HG03135 (cell line): ENCODE measurements around the gene AIP.
"Not testable (repeated sequence)": the region's sequence is repeated elsewhere in the genome, so short reads cannot be mapped to it uniquely, and the experiment has no call there.

Experiments used
- ATAC-seq: cut with Tn5 transposase; IDR thresholded peaks from one replicate; pipeline ENCODE4 v1.9.1; 2021; ENCODE audit warnings: mild to moderate bottlenecking, moderate library complexity; ENCODE audit not compliant: unreplicated experiment

AIP gene

DNA sequence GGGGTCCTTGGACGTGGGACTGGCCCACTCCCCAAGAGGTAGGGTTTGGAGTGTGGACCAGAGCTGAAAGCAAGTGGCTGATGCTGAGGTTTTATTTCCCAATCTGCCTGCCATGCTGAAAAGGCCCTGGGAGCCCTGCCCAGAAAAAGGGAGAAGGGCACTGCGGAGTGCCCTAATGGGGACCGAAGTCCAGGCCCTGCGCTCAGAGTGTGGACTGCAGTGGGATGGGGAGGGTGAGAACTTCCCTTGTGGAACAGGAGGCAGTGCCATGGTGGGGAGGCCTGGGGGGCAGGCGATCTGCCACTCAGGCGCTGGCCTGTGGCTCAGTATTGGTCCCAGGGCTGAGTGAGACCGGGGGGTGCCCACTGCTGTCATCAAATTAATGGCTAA lies 34.6 kb upstream of the AIP start:
- ATAC-seq, result no peak

DNA sequence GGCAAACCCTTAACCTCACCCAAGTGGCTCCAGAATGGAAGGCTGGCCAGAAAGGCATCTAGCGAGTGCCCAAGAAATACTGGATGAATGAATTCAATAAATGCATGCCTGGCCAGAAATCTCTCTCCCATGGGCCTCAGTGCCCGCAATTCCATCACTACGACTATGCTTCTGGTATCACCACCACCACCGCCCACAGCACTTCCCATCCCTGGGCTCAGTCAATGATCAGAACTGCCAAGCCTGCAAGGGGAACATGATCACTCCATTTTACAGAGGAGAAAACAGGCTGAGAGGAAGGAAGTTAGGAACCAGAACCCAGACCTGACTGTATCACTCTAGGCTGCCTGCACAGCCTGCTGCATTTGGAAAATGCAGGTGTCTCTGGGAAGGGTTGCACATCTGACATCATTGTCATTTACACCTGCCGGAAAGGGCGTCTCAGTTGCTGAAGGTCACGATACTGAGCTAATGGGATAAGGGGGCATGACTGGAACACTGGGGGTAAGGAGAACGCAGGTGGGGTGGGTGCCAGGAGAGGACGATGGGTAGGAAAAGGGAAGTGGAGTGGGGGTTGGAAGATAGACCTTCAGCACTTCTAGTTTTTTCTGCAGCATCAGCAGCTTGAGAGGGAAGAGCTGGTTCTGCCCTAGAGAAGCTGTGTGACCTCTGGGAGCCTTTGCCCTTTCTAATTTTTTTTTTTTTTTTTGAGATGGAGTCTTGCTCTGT lies 33.5 kb upstream of the AIP start:
- no peak for ATAC-seq

DNA sequence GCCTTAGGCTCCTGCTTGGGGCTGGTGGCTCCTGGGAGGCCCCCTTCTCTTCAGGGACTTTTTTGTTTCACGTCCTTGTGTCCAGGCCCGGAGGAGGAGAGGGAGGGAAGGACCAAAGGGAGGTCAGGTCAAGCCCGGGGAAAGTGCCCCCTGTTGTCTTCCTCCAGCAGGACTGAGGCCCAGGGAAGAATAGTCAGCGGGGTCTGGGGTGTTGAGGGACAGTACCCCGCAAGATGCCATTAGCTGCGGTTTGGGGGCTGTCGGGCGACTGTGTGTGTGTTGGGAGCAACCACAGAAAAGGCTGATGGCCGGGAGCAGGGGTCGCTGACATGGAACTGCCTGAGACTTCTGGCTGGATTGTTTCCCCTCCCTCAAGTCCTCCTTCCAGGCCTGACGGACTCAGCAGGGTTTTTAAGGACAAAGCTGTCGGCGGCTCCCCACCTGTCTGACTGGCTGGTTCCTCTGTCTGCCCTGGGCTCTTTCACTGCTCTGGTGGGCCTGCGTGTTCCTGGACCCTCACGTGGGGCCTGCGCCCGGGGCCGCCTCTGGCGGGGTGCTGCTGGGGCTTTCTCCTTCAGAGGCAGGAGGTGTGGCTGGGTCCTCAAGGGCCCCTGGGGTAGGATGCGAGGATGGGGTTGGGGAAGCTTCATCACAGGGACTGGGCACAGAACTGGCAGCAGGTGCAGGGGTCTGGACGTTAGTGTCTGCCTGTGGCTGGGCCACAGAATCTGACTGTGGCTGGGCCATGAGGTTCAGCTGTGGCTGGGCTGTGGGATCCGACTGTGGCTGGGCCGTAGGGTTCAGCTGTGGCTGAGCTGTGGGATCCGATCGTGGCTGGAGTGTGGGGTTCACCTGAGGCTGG lies 31.8 kb upstream of the AIP start:
- no peak for ATAC-seq

DNA sequence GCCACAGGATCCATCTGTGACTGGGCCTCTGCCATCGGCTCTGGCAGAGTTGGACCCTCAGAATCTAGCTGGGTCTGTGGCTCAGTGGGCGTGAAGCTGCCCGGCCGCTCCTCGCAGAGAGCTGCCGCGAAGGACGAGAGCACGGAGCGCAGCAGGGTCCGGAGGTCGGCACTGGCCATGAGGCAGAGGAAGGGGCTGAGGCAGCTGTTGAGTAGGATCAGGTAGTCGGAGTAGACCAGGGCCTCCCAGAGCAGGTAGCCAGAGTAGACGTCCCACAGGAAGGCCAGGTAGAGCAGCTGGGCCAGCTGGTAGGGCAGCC lies 31.2 kb upstream of the AIP start:
- ATAC-seq, result no peak

DNA sequence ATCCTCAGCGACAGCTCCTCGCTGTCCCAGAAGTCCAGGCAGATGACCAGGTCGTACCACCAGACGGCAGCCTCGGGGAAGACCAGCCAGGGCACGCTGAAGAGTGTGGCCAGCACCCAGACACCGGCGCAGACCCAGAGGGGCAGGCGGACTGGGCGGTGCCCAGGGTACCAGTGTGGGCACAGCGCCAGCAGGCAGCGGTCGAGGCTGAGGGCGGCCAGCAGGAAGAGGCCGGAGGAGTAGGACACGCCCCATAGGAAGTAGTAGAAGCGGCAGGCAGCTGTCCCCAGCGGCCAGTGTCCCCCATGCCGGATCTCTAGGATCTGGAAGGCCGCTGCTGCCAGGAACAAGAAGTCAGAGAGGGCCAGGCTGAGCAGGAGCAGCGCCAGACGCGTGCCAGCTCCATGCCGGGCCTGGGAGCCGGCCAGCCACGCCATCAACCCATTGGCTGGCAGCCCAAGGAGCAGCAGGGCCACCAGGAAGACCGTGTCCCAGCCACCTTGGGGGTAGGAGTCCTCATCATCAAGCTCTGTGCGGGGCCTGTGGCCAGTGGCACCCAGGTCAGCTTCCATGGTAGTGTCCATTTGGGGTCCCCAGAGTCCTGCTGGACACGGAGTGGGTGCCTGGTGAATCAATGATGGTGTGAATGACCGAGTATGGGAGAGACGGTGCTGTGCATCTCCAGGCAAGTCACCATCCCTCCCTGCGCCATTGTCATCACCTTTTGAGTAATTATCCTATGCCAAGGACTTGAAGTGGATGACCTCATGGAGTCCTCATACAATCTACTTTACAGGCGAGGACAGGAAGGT lies 30.5 kb upstream of the AIP start, which contains the start of gene GPR152:
Gene GPR152 (minus strand): TSS at position 589 of the 812 bp plus-strand sequence. CDS start 5 bp downstream, at position 584.
- no peak for ATAC-seq

DNA sequence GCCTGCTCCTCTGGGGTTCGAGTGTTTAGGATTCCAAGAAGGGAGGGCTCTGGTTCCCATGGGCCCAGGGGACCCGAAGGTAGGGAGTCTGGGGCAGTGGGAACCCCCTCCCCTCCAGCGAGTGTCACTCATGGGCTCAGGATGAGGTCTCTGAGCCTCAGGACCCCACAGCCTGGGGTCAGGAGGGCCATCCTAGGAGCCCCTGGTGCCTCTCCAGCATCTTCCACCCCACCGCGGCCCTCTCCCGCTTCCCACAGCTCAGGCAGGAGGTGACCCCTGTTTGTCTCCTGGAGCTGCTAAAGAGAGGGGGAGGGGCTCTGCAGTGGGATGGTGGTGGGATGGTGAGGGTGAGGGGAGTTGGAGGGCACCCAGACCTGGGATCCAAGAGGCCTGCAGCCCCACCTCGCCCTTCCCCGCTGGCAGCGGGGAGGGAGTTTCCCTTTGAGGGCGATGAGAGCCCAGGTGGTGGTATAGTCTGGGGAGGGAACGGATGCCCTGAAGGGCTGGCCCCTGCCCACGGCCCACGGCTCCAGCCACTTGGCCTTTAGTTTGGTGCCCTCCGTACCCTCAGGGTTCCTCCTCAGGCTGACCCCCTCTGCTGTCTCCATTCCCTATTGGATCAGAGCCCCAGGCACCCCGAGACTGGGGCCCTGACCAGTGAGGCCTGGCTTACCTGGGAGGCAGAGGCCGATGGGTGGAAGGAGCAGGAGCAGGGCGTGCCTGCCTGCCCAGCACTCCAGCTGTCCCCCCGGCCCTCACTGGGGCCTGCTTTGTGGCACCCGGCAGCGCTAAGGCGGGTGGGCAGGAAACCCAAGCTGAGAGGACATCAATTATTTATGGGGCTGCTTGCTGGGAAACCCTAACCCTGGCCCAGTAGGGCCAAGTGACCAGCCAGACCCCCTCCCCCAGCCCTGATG lies 28.8 kb upstream of the AIP start:
- ATAC-seq, result no peak

DNA sequence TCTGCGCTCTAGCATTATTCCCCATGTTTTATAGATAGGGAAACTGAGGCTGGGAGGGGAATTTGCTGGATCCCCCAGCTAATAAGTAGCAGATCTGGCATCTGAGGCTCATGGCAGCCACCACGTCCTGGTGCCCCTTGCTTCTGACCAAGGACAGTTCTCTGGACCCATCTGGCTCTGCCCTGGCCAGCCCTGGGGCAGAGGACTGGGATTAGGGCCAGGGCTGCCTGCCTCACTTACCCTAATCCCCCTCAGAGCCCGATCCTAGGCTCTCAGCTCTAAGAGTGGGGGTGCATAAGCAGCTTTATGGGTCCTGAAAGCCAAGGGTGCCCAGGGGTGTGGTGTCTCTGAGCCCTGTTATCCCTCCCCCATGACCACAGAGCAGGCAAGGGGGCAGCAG lies 27.8 kb upstream of the AIP start, which contains the start of gene CABP4:
Gene CABP4 (plus strand): TSS at position 301 of the 400 bp plus-strand sequence. CDS start 70 bp downstream, at position 371.
- no peak for ATAC-seq

DNA sequence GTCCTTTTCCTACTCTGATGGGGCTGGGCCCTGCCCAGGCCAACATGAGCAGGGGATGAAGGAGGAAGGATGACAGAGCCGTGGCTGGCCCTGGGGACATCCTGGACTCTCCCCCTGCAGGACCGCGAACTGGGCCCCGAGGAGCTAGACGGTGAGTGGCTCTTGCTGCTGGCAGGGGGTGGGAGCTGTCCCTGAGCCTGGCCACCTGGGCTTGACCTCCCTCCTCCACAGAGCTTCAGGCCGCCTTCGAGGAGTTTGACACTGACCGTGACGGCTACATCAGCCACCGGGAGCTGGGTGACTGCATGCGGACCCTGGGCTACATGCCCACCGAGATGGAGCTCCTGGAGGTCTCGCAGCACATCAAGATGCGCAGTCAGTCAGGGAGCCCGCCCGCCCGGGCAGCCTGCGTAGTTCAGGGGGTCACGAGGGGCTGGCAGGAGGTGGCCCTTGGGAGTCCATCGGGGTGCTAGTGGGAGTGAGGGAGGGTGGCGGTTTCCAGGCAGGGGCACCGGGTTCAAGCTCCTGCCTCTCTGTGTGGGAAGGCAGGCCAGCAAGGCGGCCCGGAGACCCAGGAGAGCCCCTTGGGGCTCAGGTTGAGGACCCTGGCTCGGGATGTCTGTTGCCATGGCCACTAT lies 26.6 kb upstream of the AIP start:
- ATAC-seq, result no peak

DNA sequence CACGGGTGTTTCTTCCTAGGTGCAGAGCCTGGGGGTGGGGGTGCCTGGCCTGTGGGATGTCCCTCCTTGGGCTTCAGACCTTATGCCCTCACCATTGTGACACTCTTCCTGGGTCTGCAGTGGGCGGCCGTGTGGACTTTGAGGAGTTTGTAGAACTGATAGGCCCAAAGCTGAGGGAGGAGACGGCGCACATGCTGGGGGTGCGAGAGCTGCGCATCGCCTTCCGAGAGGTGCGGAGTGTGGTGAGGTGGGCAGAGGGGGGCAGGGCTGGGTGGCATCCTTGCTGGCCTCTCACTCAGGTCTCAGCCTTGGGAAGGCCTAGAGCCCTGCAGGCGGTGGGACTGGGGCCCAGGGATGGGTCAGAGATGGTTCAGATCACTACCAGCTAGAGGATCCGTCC lies 25.4 kb upstream of the AIP start:
- no peak for ATAC-seq

DNA sequence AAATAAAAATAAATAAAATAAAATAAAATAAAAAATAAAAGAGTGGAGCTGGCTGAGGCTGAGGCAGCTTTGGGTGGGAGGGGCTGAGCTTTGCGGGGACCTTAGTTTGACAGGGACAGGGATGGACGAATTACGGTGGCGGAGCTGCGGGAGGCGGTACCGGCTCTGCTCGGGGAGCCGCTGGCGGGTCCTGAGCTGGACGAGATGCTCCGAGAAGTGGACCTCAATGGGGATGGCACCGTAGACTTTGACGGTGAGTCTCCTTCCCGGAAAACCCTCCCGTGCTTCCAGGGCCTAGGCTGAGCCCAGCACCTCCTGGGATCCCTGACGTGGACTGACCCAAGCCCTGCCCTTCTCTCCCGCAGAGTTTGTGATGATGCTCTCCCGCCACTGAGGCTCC lies 24.6 kb upstream of the AIP start:
- ATAC-seq, result no peak

DNA sequence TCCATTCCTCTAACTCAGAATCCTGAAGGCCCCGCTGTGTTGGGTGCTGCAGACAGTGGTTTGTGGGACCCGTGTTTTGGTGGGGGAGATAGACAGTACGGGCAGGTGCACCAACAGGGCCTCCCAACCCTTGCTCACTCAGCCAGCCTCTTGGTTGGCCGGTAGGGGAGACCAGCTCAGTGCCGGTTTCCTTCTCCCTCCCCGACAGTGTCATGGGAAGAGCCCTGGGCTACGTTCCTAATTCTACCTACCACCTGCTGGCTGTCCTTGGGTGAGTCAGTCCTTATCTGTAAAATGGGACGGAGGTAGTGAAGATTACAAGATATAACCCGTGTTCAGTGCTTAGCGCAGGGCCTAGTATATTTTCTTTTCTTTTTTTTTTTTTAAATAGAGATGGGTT lies 19.6 kb upstream of the AIP start:
- ATAC-seq, result no peak

DNA sequence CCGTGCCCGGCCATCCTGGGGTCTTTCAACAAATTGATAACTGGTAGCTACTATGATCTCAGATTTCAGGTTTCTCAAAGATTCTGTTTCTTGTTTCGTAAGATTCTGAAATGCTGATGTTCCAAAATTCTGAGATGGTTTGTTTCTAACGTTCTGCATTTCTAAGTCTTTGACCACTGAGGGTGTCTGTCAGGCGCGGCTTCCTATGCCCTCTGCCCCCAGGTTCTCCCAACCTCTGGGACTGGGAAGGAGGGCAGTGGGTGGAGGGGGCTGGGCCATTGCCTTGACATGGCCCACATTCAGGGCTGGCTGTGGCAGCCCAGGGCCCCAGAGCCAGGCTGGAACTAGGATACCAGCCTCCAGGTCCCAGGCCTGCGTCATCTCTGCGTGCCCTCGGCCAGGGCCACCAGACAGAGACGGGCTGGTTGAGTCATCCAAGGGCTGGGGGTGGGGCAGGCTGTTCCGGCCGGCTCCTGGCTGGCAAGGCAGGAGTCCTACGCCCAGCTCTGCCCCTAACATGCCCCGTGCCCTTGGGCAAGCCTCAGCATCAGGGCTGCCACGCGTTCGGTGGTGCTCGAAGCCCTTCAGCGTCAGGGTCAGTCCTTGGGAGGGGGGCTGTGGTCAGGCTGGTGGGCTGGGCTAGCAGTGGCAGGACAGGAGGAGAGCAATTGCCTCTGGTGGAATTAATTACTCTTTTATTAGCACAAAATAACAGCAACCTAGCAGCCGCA lies 19.0 kb upstream of the AIP start:
- no peak for ATAC-seq

DNA sequence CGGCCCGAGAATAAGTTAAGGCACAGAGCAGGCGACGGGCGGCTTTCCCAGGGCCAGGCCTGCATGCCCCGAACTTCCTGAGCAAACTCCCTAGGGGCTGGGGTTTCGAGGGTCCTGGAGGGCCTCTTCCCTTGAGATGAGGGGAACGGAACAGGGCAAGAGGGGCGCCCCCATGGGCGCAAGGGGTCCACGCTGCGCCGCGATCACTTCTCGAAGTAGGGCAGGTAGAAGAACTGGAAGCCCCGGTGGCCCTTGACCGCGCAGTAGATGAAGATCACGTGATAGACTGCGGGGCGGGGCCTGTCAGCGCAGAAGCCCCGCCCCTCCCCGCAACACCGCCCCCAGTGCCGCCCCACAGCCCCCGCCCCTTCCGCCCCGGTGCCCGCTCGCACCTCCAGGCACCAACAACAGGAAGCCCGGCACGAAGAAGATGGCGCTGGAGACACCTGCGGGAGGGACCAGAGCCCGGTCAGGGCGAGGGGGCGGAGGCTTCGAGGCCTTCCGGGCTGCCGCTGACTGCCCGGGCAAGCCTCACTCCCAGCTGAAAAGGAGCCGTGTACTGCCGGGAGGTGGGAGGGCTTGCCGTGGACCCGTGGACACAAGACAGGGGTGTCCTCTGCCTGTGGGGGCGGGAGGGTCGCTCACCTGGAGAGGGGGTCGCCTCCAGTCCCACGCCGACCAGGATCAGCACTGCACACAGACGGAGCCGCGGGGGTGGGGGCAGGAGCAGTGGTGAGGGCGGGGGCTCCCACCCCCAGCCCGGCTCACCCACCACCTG lies 18.2 kb upstream of the AIP start:
- peak; percentile 58 for ATAC-seq

DNA sequence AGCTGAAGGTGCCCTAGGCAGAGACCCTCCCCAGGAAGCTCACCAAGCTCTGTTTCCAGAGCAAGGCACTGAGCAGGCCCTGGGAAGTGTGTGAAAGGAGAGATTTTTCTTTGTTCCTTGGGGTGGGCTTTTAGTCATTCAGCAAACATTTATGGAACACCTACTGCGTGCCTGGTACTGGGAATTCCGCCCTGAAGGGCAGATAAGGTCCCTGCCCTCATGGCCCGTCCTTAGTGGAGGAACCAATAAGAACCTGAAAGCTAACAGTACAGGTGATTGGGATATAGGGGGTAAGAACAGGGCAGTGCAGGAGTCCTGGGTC lies 17.7 kb upstream of the AIP start:
- no peak for ATAC-seq

DNA sequence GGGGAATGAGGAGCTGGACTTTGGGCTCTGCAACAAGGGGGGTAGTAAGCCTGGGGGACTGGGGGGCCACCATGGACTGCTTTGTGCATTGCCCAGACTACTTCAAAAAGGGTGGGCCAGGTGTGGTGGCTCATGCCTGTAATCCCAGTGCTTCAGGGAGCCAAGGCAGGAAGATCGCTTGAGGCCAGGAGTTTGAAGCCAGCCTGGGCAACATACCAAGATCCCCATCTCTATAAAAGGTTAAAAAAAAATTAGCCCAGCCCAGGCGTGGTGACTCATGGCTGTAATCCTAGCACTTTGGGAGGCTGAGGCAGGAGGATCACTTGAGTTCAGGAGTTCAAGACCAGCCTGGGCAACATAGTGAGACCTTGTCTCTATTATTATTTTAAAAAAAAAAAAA lies 17.3 kb upstream of the AIP start:
- ATAC-seq, result not testable (repeated sequence)

DNA sequence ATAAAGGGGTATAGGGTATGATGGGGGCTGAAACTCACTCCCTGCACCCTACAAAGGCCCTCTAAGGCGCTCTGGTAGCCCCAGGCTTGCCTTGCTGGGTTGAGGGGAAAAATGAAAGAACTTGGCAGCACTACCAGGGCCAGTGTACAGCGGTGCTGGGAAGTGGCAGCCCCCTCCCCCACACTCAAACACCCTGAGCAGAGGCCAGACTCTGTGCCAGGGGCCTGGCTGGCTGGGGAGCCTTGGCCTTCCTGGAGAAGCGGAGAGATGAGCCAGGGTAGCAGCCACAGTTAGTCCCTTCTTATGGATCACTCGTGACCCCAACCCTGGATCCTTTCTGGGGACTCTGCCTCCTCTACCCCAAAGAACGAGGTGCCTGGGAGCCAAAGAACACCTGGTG lies 16.5 kb upstream of the AIP start:
- ATAC-seq, result no peak

DNA sequence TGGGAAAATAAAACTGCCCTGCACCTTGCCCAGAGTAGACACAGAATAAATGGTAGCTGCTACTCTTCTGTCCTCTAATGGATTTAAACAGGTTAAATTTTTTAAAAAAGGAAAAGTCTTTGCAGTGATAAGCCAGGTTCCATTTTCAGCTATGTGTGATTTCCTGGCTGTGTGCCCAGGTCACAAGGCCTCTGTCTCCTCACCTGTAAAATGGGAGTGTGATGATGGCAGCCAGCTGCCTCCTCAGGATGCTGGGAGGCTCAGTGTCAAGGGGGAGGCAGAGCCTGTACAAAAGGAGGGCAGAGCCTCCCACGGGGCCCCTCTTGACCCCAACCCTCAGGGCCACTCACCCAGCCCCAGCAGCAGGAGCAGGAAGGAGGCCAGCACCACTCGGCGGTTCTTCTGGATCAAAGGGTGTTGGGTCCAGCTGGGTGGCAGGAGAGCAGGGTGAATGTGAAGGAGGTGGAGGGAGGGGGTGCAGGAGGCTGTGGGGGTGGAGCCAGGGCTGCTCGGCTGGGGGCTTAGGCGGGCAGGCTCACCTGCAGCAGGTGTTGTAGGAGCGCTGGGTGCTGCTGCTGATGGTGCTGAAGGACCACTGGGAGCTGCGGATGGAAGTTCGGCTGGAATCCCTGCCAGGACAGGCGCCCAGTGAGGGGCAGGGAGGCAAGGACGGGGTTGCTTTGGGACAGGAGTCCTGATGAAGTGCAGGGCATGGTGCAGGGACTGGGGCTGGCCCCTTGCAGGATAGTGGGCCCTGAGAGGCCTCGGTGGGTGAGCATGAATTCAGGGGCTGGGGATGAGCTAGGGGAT lies 15.7 kb upstream of the AIP start:
- ATAC-seq, result no peak

DNA sequence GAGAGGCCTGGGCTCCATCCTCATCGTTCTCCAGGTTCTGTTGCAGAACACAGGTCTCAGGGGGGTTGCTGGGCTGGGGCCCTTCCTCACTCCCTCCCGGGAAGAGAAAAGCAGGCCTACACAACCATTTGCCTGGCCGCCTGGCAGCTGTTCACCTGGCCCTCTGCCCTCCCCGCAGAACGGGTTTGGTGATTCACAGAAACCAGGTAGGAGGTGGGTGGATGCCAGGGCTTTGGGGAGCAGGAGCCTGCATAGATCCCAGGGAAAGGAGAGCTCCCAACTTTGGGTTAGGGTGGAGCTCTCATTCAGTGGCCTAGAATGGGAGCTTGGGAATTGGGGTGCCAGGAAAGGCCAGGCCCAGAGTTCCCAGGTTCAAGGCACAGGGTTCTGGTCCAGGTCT lies 14.8 kb upstream of the AIP start:
- ATAC-seq, result no peak
